Breast epithelium (tissue), 4 donors: ENCODE data around the gene GYS1. TPM values are rescaled to one million over a fixed set of nuclear protein-coding genes. Genes with fewer than 3 reads are reported as not detected.

Experiments
- DNase-seq, 2 donors: peaks; one replicate each; pipeline ENCODE4 v3.0.0-alpha.2; 2019; ENCODE audit warnings: low spot score in 2 of 2
- H3K27ac ChIP-seq, 2 donors: fragments of 200-600 bp; sonication (generic) in 1 of 2; one replicate each; pipeline ENCODE4 v1.5.1; 2016 to 2019; ENCODE audit warnings: mild to moderate bottlenecking in 1 of 2
- H3K27me3 ChIP-seq, 2 donors: fragments of 200-600 bp; sonication (generic) in 1 of 2; one replicate each; pipeline versions ENCODE4 v1.5.1 to v1.6.0; 2017 to 2019; ENCODE audit warnings: control low read depth in 1 of 2, mild to moderate bottlenecking in 1 of 2
- H3K36me3 ChIP-seq: fragments of 200-600 bp; one replicate; pipeline ENCODE4 v1.5.1; 2019
- H3K4me1 ChIP-seq, 2 donors: fragments of 200-600 bp; sonication (generic); one replicate each; pipeline ENCODE4 v1.5.1; 2016 to 2019; ENCODE audit warnings: control low read depth in 1 of 2
- H3K4me3 ChIP-seq, 3 donors: fragments of 200-600 bp; sonication (generic); 1 replicate in 2 of 3; 2 replicates in 1 of 3; pipeline ENCODE4 v1.5.1; 2016 to 2019; ENCODE audit warnings: mild to moderate bottlenecking in 3 of 3, moderate library complexity in 2 of 3
- H3K9me3 ChIP-seq, 2 donors: fragments of 200-600 bp; sonication (generic) in 1 of 2; one replicate each; pipeline ENCODE4 v1.5.1; 2016 to 2019; ENCODE audit warnings: control low read depth in 1 of 2
- POLR2A ChIP-seq: fragments of 450-650 bp; IDR thresholded peaks from one replicate; pipeline ENCODE4 v1.6.1; 2016; ENCODE audit warnings: antibody characterized with exemption, mild to moderate bottlenecking, moderate library complexity
- POLR2AphosphoS5 ChIP-seq, 3 donors: sonication (generic); formaldehyde crosslinking; IDR thresholded peaks; one replicate each; pipeline ENCODE4 v1.6.1; 2017; ENCODE audit warnings: antibody characterized with exemption in 3 of 3
- intact Hi-C: fragments of 100-400 bp; cut with DNase I; formaldehyde crosslinking; loops from one replicate; pipeline ENCODE4 v1.15.1; 2023; ENCODE audit warnings: low total_unique reads
- total RNA-seq, 3 donors: library from RNA; depleted of rRNA; stranded (reverse); fragments of >200 nt; gene quantifications; one replicate each; pipeline ENCODE4 v1.1.0, GENCODE V29; 2016
- TF ChIP-seq, protein P1 (sequence below), 3 donors: fragments of 450-650 bp; IDR thresholded peaks; one replicate each; pipeline ENCODE4 v1.5.1; 2016 to 2017; ENCODE audit warnings: antibody characterized with exemption in 3 of 3, mild to moderate bottlenecking in 3 of 3, moderate library complexity in 3 of 3

GYS1 gene
- total RNA-seq, 3 donors from 2014 or later, result 24.0 to 26.4 (median 24.6) TPM

DNA sequence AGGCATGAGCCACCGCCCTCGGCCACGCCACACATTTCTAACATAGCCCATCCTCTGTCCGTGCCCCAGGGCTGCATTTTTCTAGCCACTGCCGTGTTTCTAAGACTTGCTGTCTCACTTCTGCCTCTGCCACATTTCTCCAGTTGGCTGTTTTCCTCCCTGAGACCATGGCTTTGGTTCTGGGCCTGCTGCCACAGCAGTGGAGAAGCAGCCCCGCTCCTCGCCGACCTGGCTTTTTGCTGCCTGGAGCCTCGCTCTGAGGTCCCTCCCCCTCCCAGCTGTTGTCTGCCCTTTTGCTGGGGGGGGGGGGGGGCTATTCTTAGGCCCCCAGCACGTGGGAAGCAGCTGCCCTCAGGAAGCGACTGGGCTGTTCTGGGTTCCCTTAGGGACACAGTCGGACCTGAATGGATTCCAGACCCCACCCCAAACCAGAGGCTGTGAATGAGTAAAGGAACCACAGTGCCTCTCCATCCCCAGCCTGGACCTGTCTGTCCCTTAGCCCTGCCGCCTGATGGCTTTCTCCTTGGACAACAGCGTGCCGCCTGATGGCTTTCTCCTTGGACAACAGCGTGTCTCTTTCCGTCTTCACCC, 3.3 kb downstream of the GYS1 start:
- Histone ChIP-seq H3K27ac (peak overlapping the region; percentile 16 to 25), H3K4me3 (no peak overlapping the region), H3K4me1 (peaks cover 10 to 19% of the 10 kb centered on the region in 2 donors), H3K9me3 (no peaks in the 10 kb centered on the region), H3K36me3 (no peaks in the 10 kb centered on the region), H3K27me3 (no peaks in the 10 kb centered on the region)
- no peak for TF ChIP-seq POLR2AphosphoS5 (IDR thresholded peaks at IDR 0.05)
- TF ChIP-seq, protein P1, sequence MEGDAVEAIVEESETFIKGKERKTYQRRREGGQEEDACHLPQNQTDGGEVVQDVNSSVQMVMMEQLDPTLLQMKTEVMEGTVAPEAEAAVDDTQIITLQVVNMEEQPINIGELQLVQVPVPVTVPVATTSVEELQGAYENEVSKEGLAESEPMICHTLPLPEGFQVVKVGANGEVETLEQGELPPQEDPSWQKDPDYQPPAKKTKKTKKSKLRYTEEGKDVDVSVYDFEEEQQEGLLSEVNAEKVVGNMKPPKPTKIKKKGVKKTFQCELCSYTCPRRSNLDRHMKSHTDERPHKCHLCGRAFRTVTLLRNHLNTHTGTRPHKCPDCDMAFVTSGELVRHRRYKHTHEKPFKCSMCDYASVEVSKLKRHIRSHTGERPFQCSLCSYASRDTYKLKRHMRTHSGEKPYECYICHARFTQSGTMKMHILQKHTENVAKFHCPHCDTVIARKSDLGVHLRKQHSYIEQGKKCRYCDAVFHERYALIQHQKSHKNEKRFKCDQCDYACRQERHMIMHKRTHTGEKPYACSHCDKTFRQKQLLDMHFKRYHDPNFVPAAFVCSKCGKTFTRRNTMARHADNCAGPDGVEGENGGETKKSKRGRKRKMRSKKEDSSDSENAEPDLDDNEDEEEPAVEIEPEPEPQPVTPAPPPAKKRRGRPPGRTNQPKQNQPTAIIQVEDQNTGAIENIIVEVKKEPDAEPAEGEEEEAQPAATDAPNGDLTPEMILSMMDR (IDR thresholded peaks at IDR 0.05), result no peak
- no peak for TF ChIP-seq POLR2A
- DNase-seq, result no peak
- intact Hi-C loops, result no loop called here

DNA sequence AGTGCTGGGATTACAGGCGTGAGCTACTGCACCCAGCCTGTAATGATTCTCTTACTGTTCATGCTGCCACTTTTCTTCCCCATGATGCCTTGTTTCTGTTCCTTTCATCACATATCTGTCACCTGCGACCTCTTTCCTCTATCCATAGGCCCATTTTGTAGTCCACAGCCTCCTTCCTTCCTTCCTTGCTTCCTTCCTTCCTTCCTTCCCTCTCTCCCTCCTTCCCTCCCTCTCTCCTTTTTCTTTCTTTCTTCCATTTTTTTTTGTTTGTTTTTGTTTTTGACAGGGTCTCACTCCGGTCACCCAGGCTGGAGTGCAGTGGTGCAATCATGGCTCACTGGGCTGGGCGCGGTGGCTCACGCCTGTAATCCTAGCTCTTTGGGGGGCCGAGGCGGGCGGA, 4.2 kb downstream of the GYS1 start:
- no peak for DNase-seq
- H3K36me3 ChIP-seq, result no peaks in the 10 kb centered on the region
- no peak for TF ChIP-seq POLR2AphosphoS5 (IDR thresholded peaks at IDR 0.05)
- TF ChIP-seq POLR2A, result no peak
- TF ChIP-seq, protein P1 (IDR thresholded peaks at IDR 0.05), result no peak
- H3K9me3 ChIP-seq, result no peaks in the 10 kb centered on the region
- H3K4me3 ChIP-seq, result no peak overlapping the region
- H3K27ac ChIP-seq, result no peak overlapping the region
- peaks cover 8 to 19% of the 10 kb centered on the region in 2 donors for H3K4me1 ChIP-seq
- intact Hi-C loops, result no loop called here
- H3K27me3 ChIP-seq, result no peaks in the 10 kb centered on the region

DNA sequence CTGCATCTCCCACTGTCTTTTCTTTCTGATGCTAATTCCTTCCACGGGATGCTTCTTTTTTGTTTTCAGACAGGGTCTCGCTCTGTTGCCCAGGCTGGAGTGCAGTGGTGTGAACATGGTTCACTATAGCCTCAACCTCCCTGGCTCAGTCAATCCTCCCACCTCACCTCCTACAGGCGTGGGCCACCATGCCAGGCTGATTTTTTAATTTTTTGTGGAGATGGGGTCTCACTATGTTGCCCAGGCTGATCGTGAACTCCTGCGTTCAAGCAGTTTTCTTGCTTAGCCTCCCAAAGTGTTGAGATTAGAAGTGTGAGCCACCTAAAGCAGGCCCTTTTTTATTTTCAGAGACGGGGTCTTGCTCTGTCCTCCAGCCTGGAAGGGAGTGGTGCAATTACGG, 4.8 kb downstream of the GYS1 start:
- intact Hi-C loops, result no loop called here
- Histone ChIP-seq H3K4me1 (peaks cover 8 to 19% of the 10 kb centered on the region in 2 donors), H3K27me3 (no peaks in the 10 kb centered on the region), H3K27ac (no peak overlapping the region), H3K36me3 (no peaks in the 10 kb centered on the region), H3K4me3 (no peak overlapping the region), H3K9me3 (no peaks in the 10 kb centered on the region)
- DNase-seq, result no peak
- TF ChIP-seq, protein P1 (IDR thresholded peaks at IDR 0.05), result no peak
- TF ChIP-seq POLR2A, result no peak
- TF ChIP-seq POLR2AphosphoS5 (IDR thresholded peaks at IDR 0.05), result no peak

DNA sequence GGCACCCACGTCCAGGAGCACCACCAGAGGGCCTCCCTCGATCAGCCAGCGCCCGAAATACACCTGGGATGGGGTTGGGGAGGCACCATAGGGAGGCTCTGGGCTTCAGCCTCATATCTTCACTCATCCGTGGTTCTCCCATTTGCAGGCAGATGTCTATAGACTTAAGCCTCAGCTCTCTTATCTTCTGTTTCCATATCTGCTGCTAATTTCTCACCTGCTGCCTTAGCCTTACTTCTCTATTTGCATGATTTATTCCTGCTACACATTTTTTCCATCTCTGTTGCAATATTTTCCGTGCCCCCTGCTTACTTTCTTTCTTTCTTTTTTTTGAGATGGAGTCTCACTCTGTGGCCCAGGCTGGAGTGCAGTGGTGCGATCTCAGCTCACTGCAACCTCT, 5.8 kb downstream of the GYS1 start:
- no peak overlapping the region for H3K4me3 ChIP-seq
- H3K9me3 ChIP-seq, result no peaks in the 10 kb centered on the region
- no peak for DNase-seq
- TF ChIP-seq POLR2AphosphoS5 (IDR thresholded peaks at IDR 0.05), result no peak
- TF ChIP-seq, protein P1 (IDR thresholded peaks at IDR 0.05), result no peak
- TF ChIP-seq POLR2A, result no peak
- H3K36me3 ChIP-seq, result no peaks in the 10 kb centered on the region
- H3K27me3 ChIP-seq, result no peaks in the 10 kb centered on the region
- H3K27ac ChIP-seq, result no peak overlapping the region
- intact Hi-C loops, result no loop called here
- peaks cover 8 to 19% of the 10 kb centered on the region in 2 donors for H3K4me1 ChIP-seq

DNA sequence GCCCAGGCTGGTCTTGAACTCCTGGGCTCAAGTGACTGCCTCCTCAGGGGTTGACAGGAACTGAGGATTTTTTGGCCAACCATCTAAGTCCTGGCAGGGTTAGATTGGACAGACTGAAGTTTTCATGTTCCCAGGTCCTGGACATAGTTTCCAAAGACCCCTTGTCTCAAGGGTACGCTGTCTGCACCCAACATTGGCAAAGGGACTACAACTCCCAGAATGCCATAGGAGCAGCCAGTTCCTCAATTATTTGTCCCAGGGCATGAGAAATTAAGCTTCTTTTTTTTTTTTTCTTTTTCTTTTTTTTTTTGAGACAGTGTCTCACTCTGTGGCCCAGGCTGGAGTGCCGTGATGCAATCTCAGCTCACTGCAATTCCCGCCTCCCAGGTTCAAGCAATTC, 6.9 kb downstream of the GYS1 start:
- no peaks in the 10 kb centered on the region for H3K9me3 ChIP-seq
- DNase-seq, result no peak
- H3K27ac ChIP-seq, result no peak overlapping the region
- no peaks in the 10 kb centered on the region for H3K36me3 ChIP-seq
- intact Hi-C loops, result no loop called here
- H3K27me3 ChIP-seq, result no peaks in the 10 kb centered on the region
- no peak for TF ChIP-seq POLR2A
- no peak for TF ChIP-seq POLR2AphosphoS5 (IDR thresholded peaks at IDR 0.05)
- TF ChIP-seq, protein P1 (IDR thresholded peaks at IDR 0.05), result no peak
- no peak overlapping the region for H3K4me3 ChIP-seq
- peaks cover 3 to 8% of the 10 kb centered on the region in 2 donors for H3K4me1 ChIP-seq
